H9 (cell line): ENCODE measurements around the gene SLC2A4. TPM values are rescaled to one million over a fixed set of nuclear protein-coding genes. Genes with fewer than 3 reads are reported as not detected.

Experiments
- DNase-seq: peaks from one replicate; pipeline ENCODE4 v3.0.0-alpha.2; 2017
- H2AFZ ChIP-seq: one replicate; pipeline ENCODE4 v1.6.1; 2013; ENCODE audit warnings: mild to moderate bottlenecking, low read length, control low read depth, moderate library complexity
- H2AK5ac ChIP-seq: 2 replicates; pipeline ENCODE4 v1.6.1; 2013; ENCODE audit warnings: low read length, control low read depth, mixed read lengths; ENCODE audit not compliant: insufficient read length
- H2BK120ac ChIP-seq: one replicate; pipeline ENCODE4 v1.6.1; 2013; ENCODE audit warnings: low read depth, mild to moderate bottlenecking, low read length, control low read depth, inconsistent platforms; ENCODE audit not compliant: poor library complexity, severe bottlenecking
- H2BK12ac ChIP-seq: 2 replicates; pipeline ENCODE4 v1.6.1; 2013; ENCODE audit warnings: low read length, control low read depth, mixed read lengths, low read depth; ENCODE audit not compliant: insufficient read length
- H2BK15ac ChIP-seq: 2 replicates; pipeline ENCODE4 v1.6.1; 2013; ENCODE audit warnings: low read depth, low read length, control low read depth
- H2BK20ac ChIP-seq: one replicate; pipeline ENCODE4 v1.6.1; 2013; ENCODE audit warnings: low read depth, mild to moderate bottlenecking, low read length, control low read depth, inconsistent platforms; ENCODE audit not compliant: poor library complexity, severe bottlenecking
- H2BK5ac ChIP-seq: 2 replicates; pipeline ENCODE4 v1.6.1; 2013; ENCODE audit warnings: low read length, control low read depth, mixed read lengths; ENCODE audit not compliant: insufficient read length
- H3K14ac ChIP-seq: 2 replicates; pipeline ENCODE4 v1.6.1; 2013; ENCODE audit warnings: low read length, control low read depth; ENCODE audit not compliant: insufficient read depth
- H3K18ac ChIP-seq: 2 replicates; pipeline ENCODE4 v1.6.1; 2013; ENCODE audit warnings: low read depth, mild to moderate bottlenecking, mixed read lengths, low read length, control low read depth; ENCODE audit not compliant: insufficient read length
- H3K23ac ChIP-seq: 2 replicates; pipeline ENCODE4 v1.6.1; 2013; ENCODE audit warnings: low read length, control low read depth, mixed read lengths, low read depth; ENCODE audit not compliant: insufficient read length
- H3K23me2 ChIP-seq: 2 replicates; pipeline ENCODE4 v1.6.1; 2013; ENCODE audit warnings: low read depth, mild to moderate bottlenecking, mixed read lengths, low read length, control low read depth; ENCODE audit not compliant: insufficient read length, poor library complexity, severe bottlenecking
- H3K27ac ChIP-seq: 2 replicates; pipeline ENCODE4 v1.5.1; 2013; ENCODE audit warnings: low read length, control low read depth, mixed read lengths, low read depth; ENCODE audit not compliant: insufficient read length
- H3K27me3 ChIP-seq: 2 replicates; pipeline ENCODE4 v1.6.1; 2013; ENCODE audit warnings: low read length, control low read depth, inconsistent platforms; ENCODE audit not compliant: insufficient read depth
- H3K4ac ChIP-seq: 2 replicates; pipeline ENCODE4 v1.6.1; 2013; ENCODE audit warnings: low read depth, mild to moderate bottlenecking, control low read depth, inconsistent platforms, low read length, moderate library complexity
- H3K4me1 ChIP-seq: 2 replicates; pipeline ENCODE4 v1.6.1; 2013; ENCODE audit warnings: low read length, control low read depth, inconsistent platforms; ENCODE audit not compliant: insufficient read depth
- H3K4me2 ChIP-seq: 2 replicates; pipeline ENCODE4 v1.6.1; 2013; ENCODE audit warnings: low read length, control low read depth, mixed read lengths; ENCODE audit not compliant: insufficient read length, insufficient read depth
- H3K56ac ChIP-seq: 2 replicates; pipeline ENCODE4 v1.6.1; 2013; ENCODE audit warnings: low read depth, mild to moderate bottlenecking, mixed read lengths, low read length, control low read depth; ENCODE audit not compliant: insufficient read length
- H3K79me1 ChIP-seq: 2 replicates; pipeline ENCODE4 v1.6.1; 2013; ENCODE audit warnings: low read depth, mild to moderate bottlenecking, moderate library complexity, low read length, control low read depth, inconsistent platforms; ENCODE audit not compliant: insufficient read depth, poor library complexity, severe bottlenecking
- H3K79me2 ChIP-seq: 2 replicates; pipeline ENCODE4 v1.6.1; 2013; ENCODE audit warnings: low read length, control low read depth, inconsistent platforms; ENCODE audit not compliant: insufficient read depth
- H3K9ac ChIP-seq: 2 replicates; pipeline ENCODE4 v1.6.1; 2013; ENCODE audit warnings: low read length, control low read depth, mixed read lengths; ENCODE audit not compliant: insufficient read length; ENCODE audit errors: extremely low read depth
- H3K9me3 ChIP-seq: one replicate; pipeline ENCODE4 v1.6.1; 2013; ENCODE audit warnings: low read depth, low read length, inconsistent platforms; ENCODE audit not compliant: control insufficient read depth
- H3T11ph ChIP-seq: one replicate; pipeline ENCODE4 v1.6.1; 2013; ENCODE audit warnings: mild to moderate bottlenecking, low read length, control low read depth, inconsistent platforms
- H4K20me1 ChIP-seq: one replicate; pipeline ENCODE4 v1.6.1; 2013; ENCODE audit not compliant: control insufficient read depth, insufficient read length, insufficient read depth
- H4K5ac ChIP-seq: 2 replicates; pipeline ENCODE4 v1.6.1; 2013; ENCODE audit warnings: low read depth, mild to moderate bottlenecking, mixed read lengths, low read length, control low read depth; ENCODE audit not compliant: insufficient read length
- H4K8ac ChIP-seq: replicated peaks from 2 replicates; pipeline ENCODE4 v1.6.1; 2013; ENCODE audit warnings: low read length, control low read depth, mixed read lengths, low read depth; ENCODE audit not compliant: insufficient read length
- H4K91ac ChIP-seq: 2 replicates; pipeline ENCODE4 v1.6.1; 2013; ENCODE audit warnings: low read depth, mild to moderate bottlenecking, moderate library complexity, mixed read lengths, low read length, control low read depth; ENCODE audit not compliant: insufficient read length
- H3K27ac Mint-ChIP-seq, 3 experiments: 2 replicates in 2 of 3; 3 replicates in 1 of 3; pipeline ENCODE4 v1.8.0; 2020 to 2021; ENCODE audit warnings: mixed read lengths in 3 of 3, mild to moderate bottlenecking in 1 of 3, moderate library complexity in 1 of 3
- H3K27me3 Mint-ChIP-seq: 2 replicates; pipeline ENCODE4 v1.8.0; 2021; ENCODE audit warnings: low read depth, mild to moderate bottlenecking, moderate library complexity, mixed read lengths
- H3K36me3 Mint-ChIP-seq, 3 experiments: 2 replicates in 2 of 3; 3 replicates in 1 of 3; pipeline ENCODE4 v1.8.0; 2020 to 2021; ENCODE audit warnings: low read depth in 3 of 3, mixed read lengths in 3 of 3; ENCODE audit not compliant: insufficient read depth in 1 of 3
- H3K4me1 Mint-ChIP-seq, 2 experiments: 2 replicates each; pipeline ENCODE4 v1.8.0; 2020; ENCODE audit warnings: mixed read lengths in 2 of 2
- H3K4me3 Mint-ChIP-seq, 2 experiments: 2 replicates in 1 of 2; 3 replicates in 1 of 2; pipeline ENCODE4 v1.8.0; 2020 to 2021; ENCODE audit warnings: mild to moderate bottlenecking in 2 of 2, mixed read lengths in 2 of 2, moderate library complexity in 1 of 2
- H3K9me3 Mint-ChIP-seq, 2 experiments: 2 replicates in 1 of 2; 3 replicates in 1 of 2; pipeline ENCODE4 v1.8.0; 2020; ENCODE audit warnings: mild to moderate bottlenecking in 2 of 2, mixed read lengths in 2 of 2, moderate library complexity in 1 of 2
- CTCF ChIP-seq: fragments of 200-600 bp; sonication (generic); conservative IDR thresholded peaks from 3 replicates; pipeline ENCODE4 v1.8.0; 2021; ENCODE audit warnings: antibody characterized with exemption, mild to moderate bottlenecking
- WGBS: extraction: QIAGEN DNeasy Blood & Tissue Kit; methylation state at CpG from one replicate; pipeline ENCODE4 v1.1.7; 2013; ENCODE audit warnings: missing lambda C conversion rate, low lambda C conversion rate, mixed read lengths; ENCODE audit not compliant: insufficient read length; ENCODE audit errors: extremely low coverage; 5-methylcytosine and 5-hydroxymethylcytosine counted together
- total RNA-seq: library from RNA; stranded (reverse); gene quantifications from 2 replicates; pipeline ENCODE4 v1.2.1, GENCODE V29; 2021

Gene SLC2A4
- total RNA-seq, 1 experiment from 2014 or later, result 4.4 TPM

GRCh38 chr17:7283471-7284216 lies 2.1 kb downstream of the SLC2A4 start:
- WGBS, result no CpG with 5 or more reads among the region's 18 CpGs
- no peak overlapping the region for H3K4me2 ChIP-seq
- Mint-ChIP-seq H3K4me1 (peaks cover 16 to 23% of the 10 kb centered on the region in 2 experiments), H3K27me3 (peaks cover 13% of the 10 kb centered on the region), H3K27ac (no peak overlapping the region), H3K9me3 (no peaks in the 10 kb centered on the region), H3K36me3 (peaks cover 2 to 25% (median 11%) of the 10 kb centered on the region in 3 experiments; a peak in 5 of 7 replicates), H3K4me3 (peak overlapping the region; percentile 25 to 92; a peak in 3 of 5 replicates)
- DNase-seq, result no peak
- H4K20me1 ChIP-seq, result no peaks in the 10 kb centered on the region
- H2AK5ac ChIP-seq, result no peak overlapping the region
- H3T11ph ChIP-seq, result no peak overlapping the region
- no peak overlapping the region for H3K23ac ChIP-seq
- no peak overlapping the region for H3K9ac ChIP-seq
- no peak overlapping the region for H4K8ac ChIP-seq
- H3K4ac ChIP-seq, result no peak overlapping the region
- no peak overlapping the region for H3K56ac ChIP-seq
- H2BK5ac ChIP-seq, result no peak overlapping the region
- no peak overlapping the region for H3K18ac ChIP-seq
- H3K79me2 ChIP-seq, result no peaks in the 10 kb centered on the region
- H3K14ac ChIP-seq, result no peak overlapping the region; the same call in 1 of the 2 replicates
- H4K5ac ChIP-seq, result no peak overlapping the region
- no peak overlapping the region for H2BK15ac ChIP-seq
- H3K23me2 ChIP-seq, result peaks cover 12% of the 10 kb centered on the region
- H3K27me3 ChIP-seq, result no peaks in the 10 kb centered on the region
- no peaks in the 10 kb centered on the region for H3K79me1 ChIP-seq
- H2BK20ac ChIP-seq, result no peak overlapping the region
- H4K91ac ChIP-seq, result no peak overlapping the region
- no peak overlapping the region for H2BK120ac ChIP-seq
- H2BK12ac ChIP-seq, result no peak overlapping the region
- H3K9me3 ChIP-seq, result no peaks in the 10 kb centered on the region
- no peak overlapping the region for H3K27ac ChIP-seq
- no peak for TF ChIP-seq CTCF
- H2AFZ ChIP-seq, result no peak overlapping the region
- H3K4me1 ChIP-seq, result peaks cover 4% of the 10 kb centered on the region; the same call in 1 of the 2 replicates
